ENCODE results near the gene SELPLG. TPM values are rescaled to one million over a fixed set of nuclear protein-coding genes. Genes with fewer than 3 reads are reported as not detected.
"Not testable (repeated sequence)": the region's sequence is repeated elsewhere in the genome, so short reads cannot be mapped to it uniquely, and the experiment has no call there.

The SELPLG gene
- total and polyA plus RNA-seq, 8 donors = 3.0 to 61.0 (median 4.2) TPM

DNA sequence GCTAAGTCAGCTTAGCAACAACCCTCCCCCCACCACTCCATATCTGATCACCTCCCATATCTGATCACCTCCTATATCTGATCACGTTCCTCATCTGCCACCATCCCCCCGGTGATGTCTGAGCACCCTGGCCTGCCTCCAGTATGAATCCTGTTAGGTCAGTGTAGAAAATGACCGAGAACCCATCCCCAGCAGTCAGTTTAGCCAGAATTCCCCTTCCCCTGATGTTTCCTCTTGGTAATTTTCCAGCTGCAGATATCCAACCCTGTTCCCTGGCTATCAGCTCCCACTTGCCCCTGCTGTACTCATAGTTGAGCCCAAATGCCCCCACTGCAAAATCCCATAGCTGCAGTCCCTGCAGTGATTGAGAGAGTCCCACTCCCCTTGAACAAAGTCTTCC lies 12.5 kb downstream of the SELPLG start:
- ATAC-seq = no peak
- H3K27me3 ChIP-seq = no peaks in the 10 kb centered on the region
- DNase-seq = no peak
- peaks cover 0 to 36% of the 10 kb centered on the region in 2 donors for H3K36me3 ChIP-seq
- no peak overlapping the region for H3K4me3 ChIP-seq
- H3K4me1 ChIP-seq = peaks cover 19 to 74% of the 10 kb centered on the region in 2 donors
- H3K9me3 ChIP-seq = peaks cover 0 to 2% of the 10 kb centered on the region in 2 donors
- intact Hi-C loops (cut with DNase I) = no loop called here
- TF ChIP-seq, protein P1, sequence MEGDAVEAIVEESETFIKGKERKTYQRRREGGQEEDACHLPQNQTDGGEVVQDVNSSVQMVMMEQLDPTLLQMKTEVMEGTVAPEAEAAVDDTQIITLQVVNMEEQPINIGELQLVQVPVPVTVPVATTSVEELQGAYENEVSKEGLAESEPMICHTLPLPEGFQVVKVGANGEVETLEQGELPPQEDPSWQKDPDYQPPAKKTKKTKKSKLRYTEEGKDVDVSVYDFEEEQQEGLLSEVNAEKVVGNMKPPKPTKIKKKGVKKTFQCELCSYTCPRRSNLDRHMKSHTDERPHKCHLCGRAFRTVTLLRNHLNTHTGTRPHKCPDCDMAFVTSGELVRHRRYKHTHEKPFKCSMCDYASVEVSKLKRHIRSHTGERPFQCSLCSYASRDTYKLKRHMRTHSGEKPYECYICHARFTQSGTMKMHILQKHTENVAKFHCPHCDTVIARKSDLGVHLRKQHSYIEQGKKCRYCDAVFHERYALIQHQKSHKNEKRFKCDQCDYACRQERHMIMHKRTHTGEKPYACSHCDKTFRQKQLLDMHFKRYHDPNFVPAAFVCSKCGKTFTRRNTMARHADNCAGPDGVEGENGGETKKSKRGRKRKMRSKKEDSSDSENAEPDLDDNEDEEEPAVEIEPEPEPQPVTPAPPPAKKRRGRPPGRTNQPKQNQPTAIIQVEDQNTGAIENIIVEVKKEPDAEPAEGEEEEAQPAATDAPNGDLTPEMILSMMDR (IDR thresholded peaks at IDR 0.05) = no peak
- H3K27ac ChIP-seq = peak overlapping the region in 1 of 2 donors; percentile 87

DNA sequence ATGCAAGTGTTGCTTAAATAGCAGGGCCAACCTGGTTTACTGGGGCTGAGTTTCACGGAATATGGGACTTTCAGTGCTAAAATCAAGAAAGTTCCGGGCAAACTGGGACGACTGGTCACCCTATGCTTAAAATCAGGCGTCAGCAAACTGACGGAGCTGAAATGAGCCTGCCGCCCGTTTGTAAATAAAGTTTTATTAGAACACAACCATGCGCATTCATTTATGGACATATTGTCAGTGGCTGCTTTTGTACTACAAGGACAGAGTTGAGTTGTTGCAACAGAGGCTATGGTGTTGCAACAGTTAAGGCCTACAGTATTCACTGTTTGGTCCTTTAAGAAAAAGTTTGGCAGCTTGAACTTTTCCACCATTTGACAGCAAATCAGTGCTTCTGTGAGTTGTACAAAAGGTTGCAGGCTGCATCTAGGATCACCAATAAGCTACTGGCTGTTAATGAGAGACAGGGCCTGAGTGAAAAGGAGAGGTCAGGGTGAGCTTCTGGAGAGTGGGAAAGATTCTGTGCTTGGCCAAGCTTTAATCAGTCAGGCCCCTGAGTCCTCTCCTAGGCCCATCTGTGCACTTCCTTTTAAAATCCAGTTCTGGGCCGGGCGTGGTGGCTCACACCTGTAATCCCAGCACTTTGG lies 13.3 kb downstream of the SELPLG start:
- TF ChIP-seq, protein P1 (IDR thresholded peaks at IDR 0.05) = no peak
- Histone ChIP-seq H3K9me3 (peaks cover 0 to 7% of the 10 kb centered on the region in 2 donors), H3K27me3 (no peaks in the 10 kb centered on the region), H3K4me3 (no peak overlapping the region), H3K36me3 (peaks cover 0 to 36% of the 10 kb centered on the region in 2 donors), H3K4me1 (peaks cover 19 to 75% of the 10 kb centered on the region in 2 donors), H3K27ac (peak overlapping the region in 1 of 2 donors; percentile 87)
- DNase-seq = peak in 2 of 4 donors; percentile 17 to 43
- ATAC-seq = no peak
- intact Hi-C loops (cut with DNase I) = no loop called here

DNA sequence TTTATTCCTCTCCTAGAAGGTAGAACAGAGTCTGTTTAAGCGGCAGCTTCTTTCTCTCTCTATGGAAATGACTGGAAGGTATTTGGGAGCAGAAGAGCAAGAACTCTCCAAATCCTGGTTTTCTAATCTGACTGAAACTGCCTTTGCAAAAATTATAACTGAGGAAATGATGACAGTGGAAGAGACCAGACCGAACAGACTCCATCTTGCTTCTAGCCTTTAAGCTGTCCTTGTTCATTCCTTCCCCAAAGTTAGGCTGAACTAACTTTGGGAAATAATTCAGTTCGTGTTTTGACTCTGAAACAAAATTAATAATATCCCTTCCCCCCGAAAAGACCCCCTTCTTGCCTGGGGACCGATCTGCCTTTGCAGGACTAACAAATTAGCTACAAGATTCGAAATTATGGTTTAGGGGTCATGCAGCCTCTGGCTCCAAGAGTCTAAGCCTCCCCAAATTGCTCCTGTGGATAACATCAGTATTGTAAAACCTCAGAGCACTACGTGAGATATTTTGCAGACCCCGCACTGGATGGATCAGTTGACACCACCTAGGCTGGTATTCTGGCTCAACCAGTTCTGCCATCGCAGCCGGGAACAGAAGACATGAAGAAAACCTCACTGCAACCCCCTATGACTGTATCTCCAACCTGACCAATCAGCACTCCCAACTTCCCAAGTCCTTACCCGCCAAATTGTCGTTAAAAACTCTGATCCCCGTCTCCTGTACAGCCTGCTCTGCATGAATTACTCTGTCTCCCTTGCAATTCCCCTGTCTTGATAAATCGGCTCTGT lies 14.1 kb downstream of the SELPLG start:
- TF ChIP-seq, protein P1 (IDR thresholded peaks at IDR 0.05) = no peak
- intact Hi-C loops (cut with DNase I) = loop anchor here in 1 of 2 donors (5.0 kb wide), 1 partner anchor 52 kb away; no protein-coding TSS in a partner anchor
- H3K4me1 ChIP-seq = peaks cover 19 to 75% of the 10 kb centered on the region in 2 donors

DNA sequence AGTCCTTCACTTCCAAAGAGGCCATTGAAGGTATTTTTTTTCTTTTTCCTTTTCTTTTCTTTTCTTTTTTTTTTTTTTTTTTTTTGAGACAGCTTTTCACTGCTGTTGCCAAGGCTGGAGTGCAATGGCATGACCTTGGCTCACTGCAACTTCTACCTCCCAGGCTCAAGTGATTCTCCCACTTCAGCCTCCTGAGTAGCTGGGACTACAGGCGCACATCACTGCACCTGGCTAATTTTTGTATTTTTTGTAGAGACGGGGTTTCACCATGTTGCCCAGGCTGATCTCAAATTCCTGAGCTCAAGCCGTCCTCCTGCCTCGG lies 14.8 kb downstream of the SELPLG start:
- peaks cover 0 to 28% of the 10 kb centered on the region in 2 donors for H3K36me3 ChIP-seq
- peaks cover 19 to 75% of the 10 kb centered on the region in 2 donors for H3K4me1 ChIP-seq
- peak overlapping the region in 1 of 2 donors; percentile 15 for H3K27ac ChIP-seq
- intact Hi-C loops (cut with DNase I) = loop anchor here in 1 of 2 donors (5.0 kb wide), 1 partner anchor 52 kb away; no protein-coding TSS in a partner anchor
- ATAC-seq = peak; percentile 49
- H3K27me3 ChIP-seq, DNase-seq, H3K4me3 ChIP-seq, H3K9me3 ChIP-seq: not testable (repeated sequence)

More for the DNA sequence above, 14.1 kb downstream of the SELPLG start:
- Histone ChIP-seq H3K4me3 (no peak overlapping the region), H3K27me3 (no peaks in the 10 kb centered on the region), H3K36me3 (peaks cover 0 to 35% of the 10 kb centered on the region in 2 donors), H3K9me3 (peaks cover 0 to 7% of the 10 kb centered on the region in 2 donors), H3K27ac (peak overlapping the region in 1 of 2 donors; percentile 87)
- ATAC-seq = no peak
- no peak for DNase-seq

DNA sequence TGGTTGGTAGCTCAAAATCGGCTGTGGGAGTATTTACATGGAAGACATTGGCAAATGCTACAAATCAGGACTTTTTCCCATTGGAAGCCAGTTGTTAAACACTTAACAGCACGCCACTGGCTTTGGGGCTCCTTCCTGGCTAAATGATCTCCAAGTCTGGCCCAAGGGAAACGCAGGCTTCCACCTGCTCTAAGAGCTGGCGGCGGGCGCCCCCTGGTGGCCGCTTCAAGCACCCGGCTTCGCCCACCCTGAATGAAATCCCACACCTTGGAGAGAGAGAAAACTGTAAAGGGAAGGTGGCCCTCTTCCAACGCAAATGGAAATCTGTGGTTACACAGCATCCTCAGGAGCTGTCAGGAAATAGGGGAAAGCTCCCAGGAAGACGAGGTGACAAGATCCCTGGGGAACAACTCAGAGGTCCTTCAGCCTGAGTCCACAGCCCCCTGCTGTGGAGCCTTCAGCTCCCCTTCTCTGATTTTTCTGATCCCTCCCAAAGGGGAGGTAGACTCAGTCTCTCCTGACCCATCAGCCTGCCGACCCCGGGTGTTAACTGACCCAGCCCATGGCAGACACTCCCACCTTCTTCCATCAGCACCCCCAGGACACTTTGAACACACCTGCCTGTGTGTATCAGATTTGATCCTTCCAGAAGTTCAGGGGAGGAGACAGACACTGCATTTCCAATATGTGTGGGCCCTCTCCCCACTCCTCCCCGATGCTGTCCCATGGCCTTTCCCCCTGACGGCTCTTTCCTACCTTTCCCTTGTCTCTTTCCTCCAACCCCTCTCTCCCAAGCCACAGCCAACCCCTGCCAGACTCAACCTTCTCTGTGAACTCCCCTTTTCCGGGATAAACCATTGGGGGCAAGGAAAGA lies 15.4 kb downstream of the SELPLG start:
- H3K36me3 ChIP-seq = peaks cover 0 to 22% of the 10 kb centered on the region in 2 donors
- ATAC-seq = peak; percentile 92
- H3K4me1 ChIP-seq = peaks cover 19 to 79% of the 10 kb centered on the region in 2 donors
- H3K4me3 ChIP-seq = no peak overlapping the region
- peaks cover 0 to 7% of the 10 kb centered on the region in 2 donors for H3K9me3 ChIP-seq
- intact Hi-C loops (cut with DNase I) = loop anchor here in 1 of 2 donors (5.0 kb wide), 1 partner anchor 51 kb away; no protein-coding TSS in a partner anchor
- peak; percentile 72 to 96 (median 84) for DNase-seq
- H3K27ac ChIP-seq = peak overlapping the region in 1 of 2 donors; percentile 81
- H3K27me3 ChIP-seq = no peaks in the 10 kb centered on the region
- TF ChIP-seq, protein P1 (IDR thresholded peaks at IDR 0.05) = peak; percentile 97 to 99
